ENCODE measurements around the gene PEF1.

Gene PEF1

GRCh38 chr1:31657972-31658510 is 13.4 kb upstream of the PEF1 start:
- intact Hi-C loops (cut with DNase I) = no loop called here
- peak in 1 of 10 donors; percentile 50 for DNase-seq

- peak in 1 of 10 donors; percentile 69 for DNase-seq
- intact Hi-C loops (cut with DNase I) = no loop called here
Observed at GRCh38 chr1:31657020-31657804, 12.5 kb upstream of the PEF1 start.

GRCh38 chr1:31655756-31656155 is 11.1 kb upstream of the PEF1 start:
- DNase-seq = peak in 1 of 10 donors; percentile 53
- intact Hi-C loops (cut with DNase I) = no loop called here

GRCh38 chr1:31655104-31655503 is 10.4 kb upstream of the PEF1 start:
- intact Hi-C loops (cut with DNase I) = no loop called here

GRCh38 chr1:31654474-31654776 is 9.7 kb upstream of the PEF1 start:
- intact Hi-C loops (cut with DNase I) = no loop called here
- no peak for DNase-seq

More at GRCh38 chr1:31655104-31655503, 10.4 kb upstream of the PEF1 start:
- peak in 1 of 10 donors; percentile 66 for DNase-seq

GRCh38 chr1:31653717-31654473 is 9.2 kb upstream of the PEF1 start:
- DNase-seq = peak in 1 of 10 donors; percentile 77
- intact Hi-C loops (cut with DNase I) = no loop called here

GRCh38 chr1:31652891-31653499 is 8.3 kb upstream of the PEF1 start:
- peak in 1 of 10 donors; percentile 26 for DNase-seq
- intact Hi-C loops (cut with DNase I) = no loop called here

- DNase-seq = peak in 1 of 10 donors; percentile 60
- intact Hi-C loops (cut with DNase I) = no loop called here
Observed at GRCh38 chr1:31651766-31652165, 7.1 kb upstream of the PEF1 start.

- DNase-seq = no peak
- intact Hi-C loops (cut with DNase I) = no loop called here
Observed at GRCh38 chr1:31651089-31651420, 6.4 kb upstream of the PEF1 start.

- intact Hi-C loops (cut with DNase I) = no loop called here
- DNase-seq = peak in 1 of 10 donors; percentile 24
Observed at GRCh38 chr1:31650161-31651088, 5.7 kb upstream of the PEF1 start.

- intact Hi-C loops (cut with DNase I) = no loop called here
- DNase-seq = no peak
Observed at GRCh38 chr1:31648641-31649357, 4.1 kb upstream of the PEF1 start.

- peak in 1 of 10 donors; percentile 22 for DNase-seq
- intact Hi-C loops (cut with DNase I) = no loop called here
Observed at GRCh38 chr1:31648190-31648589, 3.5 kb upstream of the PEF1 start.

- peak in 1 of 10 donors; percentile 8 for DNase-seq
- intact Hi-C loops (cut with DNase I) = no loop called here
Observed at GRCh38 chr1:31647106-31647505, 2.4 kb upstream of the PEF1 start.

- intact Hi-C loops (cut with DNase I) = no loop called here
- peak in 1 of 10 donors; percentile 7 for DNase-seq
Observed at GRCh38 chr1:31646259-31646960, 1.7 kb upstream of the PEF1 start.

GRCh38 chr1:31645274-31645568 is 545 bp upstream of the PEF1 start:
- DNase-seq = no peak
- intact Hi-C loops (cut with DNase I) = no loop called here

- intact Hi-C loops (cut with DNase I) = no loop called here
- DNase-seq = no peak
Observed at GRCh38 chr1:31643976-31644559, 608 bp downstream of the PEF1 start.

GRCh38 chr1:31642897-31643296 is 1.8 kb downstream of the PEF1 start:
- intact Hi-C loops (cut with DNase I) = no loop called here
- DNase-seq = no peak

- intact Hi-C loops (cut with DNase I) = no loop called here
- DNase-seq = peak in 1 of 10 donors; percentile 11
Observed at GRCh38 chr1:31642366-31642765, 2.3 kb downstream of the PEF1 start.

GRCh38 chr1:31640964-31641363 is 3.7 kb downstream of the PEF1 start:
- no peak for DNase-seq
- intact Hi-C loops (cut with DNase I) = no loop called here
